Measurements from ENCODE around the gene DNAH12.

DNA sequence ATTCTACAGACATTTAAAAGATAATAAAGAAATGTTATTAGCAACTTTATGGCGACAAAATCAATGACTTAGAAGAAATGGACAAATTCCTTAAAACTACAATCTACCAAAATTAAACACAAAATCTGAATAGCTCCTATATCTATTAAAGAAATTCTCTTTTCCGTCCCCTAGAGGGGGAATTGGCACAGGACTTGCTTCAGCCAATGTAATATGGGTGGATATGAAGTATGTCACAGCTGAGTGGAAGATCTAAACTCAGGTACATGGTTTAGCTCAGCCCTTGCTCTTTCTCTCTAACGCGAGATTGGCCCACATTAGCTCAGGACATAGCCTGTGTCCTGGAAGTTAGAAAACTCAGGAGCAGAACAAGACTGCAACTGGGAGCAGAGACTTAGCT lies 79.3 kb downstream of the DNAH12 start:
- TF ChIP-seq, protein P1, sequence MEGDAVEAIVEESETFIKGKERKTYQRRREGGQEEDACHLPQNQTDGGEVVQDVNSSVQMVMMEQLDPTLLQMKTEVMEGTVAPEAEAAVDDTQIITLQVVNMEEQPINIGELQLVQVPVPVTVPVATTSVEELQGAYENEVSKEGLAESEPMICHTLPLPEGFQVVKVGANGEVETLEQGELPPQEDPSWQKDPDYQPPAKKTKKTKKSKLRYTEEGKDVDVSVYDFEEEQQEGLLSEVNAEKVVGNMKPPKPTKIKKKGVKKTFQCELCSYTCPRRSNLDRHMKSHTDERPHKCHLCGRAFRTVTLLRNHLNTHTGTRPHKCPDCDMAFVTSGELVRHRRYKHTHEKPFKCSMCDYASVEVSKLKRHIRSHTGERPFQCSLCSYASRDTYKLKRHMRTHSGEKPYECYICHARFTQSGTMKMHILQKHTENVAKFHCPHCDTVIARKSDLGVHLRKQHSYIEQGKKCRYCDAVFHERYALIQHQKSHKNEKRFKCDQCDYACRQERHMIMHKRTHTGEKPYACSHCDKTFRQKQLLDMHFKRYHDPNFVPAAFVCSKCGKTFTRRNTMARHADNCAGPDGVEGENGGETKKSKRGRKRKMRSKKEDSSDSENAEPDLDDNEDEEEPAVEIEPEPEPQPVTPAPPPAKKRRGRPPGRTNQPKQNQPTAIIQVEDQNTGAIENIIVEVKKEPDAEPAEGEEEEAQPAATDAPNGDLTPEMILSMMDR (IDR thresholded peaks at IDR 0.05): no peak
- TF ChIP-seq POLR2AphosphoS5 (IDR thresholded peaks at IDR 0.05) (no peak), POLR2A (IDR thresholded peaks at IDR 0.05) (no peak)
